Spinal cord (tissue), 10 donors: ENCODE data around the gene SWSAP1. TPM values are rescaled to one million over a fixed set of nuclear protein-coding genes. Genes with fewer than 3 reads are reported as not detected.
A peak's percentile ranks its signal among the peaks of the same experiment; 100 is the strongest.
"Not testable (repeated sequence)": the region's sequence is repeated elsewhere in the genome, so short reads cannot be mapped to it uniquely, and the experiment has no call there.

ENCODE experiments used
- DNase-seq, 6 donors: peaks; one replicate each; pipeline versions ENCODE4 v3.0.0 to v3.0.0-alpha.2; 2013 to 2015; ENCODE audit warnings: low spot score in 6 of 6, low read depth in 4 of 6
- H3K27ac ChIP-seq: one replicate; pipeline ENCODE4 v1.5.1; 2013; ENCODE audit warnings: low read depth, low read length, control low read depth
- H3K27me3 ChIP-seq: one replicate; pipeline ENCODE4 v1.6.1; 2013; ENCODE audit warnings: low read length; ENCODE audit not compliant: control insufficient read depth, insufficient read depth
- H3K36me3 ChIP-seq: one replicate; pipeline ENCODE4 v1.6.1; 2013; ENCODE audit warnings: low read length; ENCODE audit not compliant: control insufficient read depth, insufficient read depth
- H3K4me1 ChIP-seq: one replicate; pipeline ENCODE4 v1.6.1; 2013; ENCODE audit warnings: low read length; ENCODE audit not compliant: control insufficient read depth, insufficient read depth
- H3K4me3 ChIP-seq: one replicate; pipeline ENCODE4 v1.5.1; 2013; ENCODE audit warnings: low read depth, low read length, control low read depth
- H3K9me3 ChIP-seq: one replicate; pipeline ENCODE4 v1.6.1; 2013; ENCODE audit warnings: low read length; ENCODE audit not compliant: control insufficient read depth, insufficient read depth
- WGBS: methylation state at CpG from one replicate; pipeline ENCODE4 v1.1.5; 2013; ENCODE audit warnings: missing lambda C conversion rate; ENCODE audit not compliant: insufficient coverage; 5-methylcytosine and 5-hydroxymethylcytosine counted together
- polyA plus RNA-seq, 2 donors: library from polyadenylated mRNA; unstranded; fragments of 120-200 nt; gene quantifications; one replicate each; pipeline ENCODE4 v1.2.1, GENCODE V29; 2013; ENCODE audit not compliant: insufficient read length in 2 of 2
- total RNA-seq, 2 donors: library from RNA; depleted of rRNA in 1 of 2; stranded (reverse); fragments of 120-200 nt in 1 of 2; fragments of >200 nt in 1 of 2; gene quantifications; one replicate each; pipeline versions ENCODE4 v1.2.3 to v1.2.4, GENCODE V29; 2013 to 2014
- donor health status: healthy.

Gene SWSAP1
- total and polyA plus RNA-seq, 4 donors, result 0.50 to 2.6 (median 2.4) TPM

- H3K27ac ChIP-seq, result no peak overlapping the region
- peaks cover 10% of the 10 kb centered on the region for H3K27me3 ChIP-seq
- H3K4me3 ChIP-seq, result no peak overlapping the region
- no peak for DNase-seq
- peaks cover 21% of the 10 kb centered on the region for H3K36me3 ChIP-seq
- peaks cover 54% of the 10 kb centered on the region for H3K4me1 ChIP-seq
- no peaks in the 10 kb centered on the region for H3K9me3 ChIP-seq
Measured at GRCh38 chr19:11377237-11377636, 2.8 kb downstream of the SWSAP1 start.

- Histone ChIP-seq H3K36me3 (peaks cover 21% of the 10 kb centered on the region), H3K27ac (no peak overlapping the region), H3K27me3 (peaks cover 14% of the 10 kb centered on the region), H3K4me1 (peaks cover 57% of the 10 kb centered on the region), H3K9me3 (no peaks in the 10 kb centered on the region), H3K4me3 (no peak overlapping the region)
- DNase-seq, result no peak
- WGBS, result 100% methylated on average over 3 of the region's 3 CpGs
Measured at GRCh38 chr19:11377756-11378155, 3.3 kb downstream of the SWSAP1 start.

- H3K27me3 ChIP-seq, result peaks cover 22% of the 10 kb centered on the region
- 36% methylated on average over 5 of the region's 8 CpGs for WGBS
- H3K27ac ChIP-seq, result no peak overlapping the region
- H3K4me3 ChIP-seq, result no peak overlapping the region
- H3K9me3 ChIP-seq, result no peaks in the 10 kb centered on the region
- peak in 1 of 6 donors; percentile 47 for DNase-seq
- peaks cover 21% of the 10 kb centered on the region for H3K36me3 ChIP-seq
- peaks cover 57% of the 10 kb centered on the region for H3K4me1 ChIP-seq
Measured at GRCh38 chr19:11378319-11379189, 4.1 kb downstream of the SWSAP1 start.

GRCh38 chr19:11379269-11379845, 4.9 kb downstream of the SWSAP1 start:
- H3K27ac ChIP-seq, DNase-seq, H3K9me3 ChIP-seq, H3K4me3 ChIP-seq: not testable (repeated sequence)
- H3K27me3 ChIP-seq, result peaks cover 30% of the 10 kb centered on the region
- 72% methylated on average over 2 of the region's 14 CpGs for WGBS
- H3K4me1 ChIP-seq, result peaks cover 57% of the 10 kb centered on the region
- H3K36me3 ChIP-seq, result peaks cover 21% of the 10 kb centered on the region

- Histone ChIP-seq H3K4me1 (peaks cover 56% of the 10 kb centered on the region), H3K4me3 (peak overlapping the region; percentile 82), H3K27me3 (peaks cover 32% of the 10 kb centered on the region), H3K36me3 (peaks cover 21% of the 10 kb centered on the region), H3K27ac (no peak overlapping the region), H3K9me3 (no peaks in the 10 kb centered on the region)
- 87% methylated on average over 6 of the region's 7 CpGs for WGBS
- DNase-seq, result no peak
Measured at GRCh38 chr19:11379857-11380350, 5.4 kb downstream of the SWSAP1 start.

GRCh38 chr19:11380653-11381537, 6.4 kb downstream of the SWSAP1 start:
- H3K4me1 ChIP-seq, result peaks cover 46% of the 10 kb centered on the region
- H3K27ac ChIP-seq, result peak overlapping the region; percentile 86
- no peaks in the 10 kb centered on the region for H3K9me3 ChIP-seq
- under 1% methylated on average over 54 of the region's 54 CpGs for WGBS
- peak overlapping the region; percentile 82 for H3K4me3 ChIP-seq
- H3K27me3 ChIP-seq, result peaks cover 32% of the 10 kb centered on the region
- peak; percentile 92 to 99 (median 96) for DNase-seq
- H3K36me3 ChIP-seq, result peaks cover 15% of the 10 kb centered on the region

GRCh38 chr19:11382898-11383705, 8.6 kb downstream of the SWSAP1 start:
- Histone ChIP-seq H3K4me3 (peak overlapping the region; percentile 13), H3K36me3 (peaks cover 5% of the 10 kb centered on the region), H3K9me3 (no peaks in the 10 kb centered on the region), H3K4me1 (peaks cover 42% of the 10 kb centered on the region), H3K27ac (no peak overlapping the region), H3K27me3 (peaks cover 32% of the 10 kb centered on the region)
- no peak for DNase-seq
- WGBS, result under 1% methylated on average over 55 of the region's 65 CpGs

- Histone ChIP-seq H3K27me3 (peaks cover 32% of the 10 kb centered on the region), H3K4me1 (peaks cover 37% of the 10 kb centered on the region), H3K9me3 (no peaks in the 10 kb centered on the region), H3K27ac (no peak overlapping the region), H3K36me3 (no peaks in the 10 kb centered on the region), H3K4me3 (peak overlapping the region; percentile 26)
- 0% methylated on average over 7 of the region's 9 CpGs for WGBS
- DNase-seq, result no peak
Measured at GRCh38 chr19:11383706-11384048, 9.2 kb downstream of the SWSAP1 start.

- DNase-seq, result no peak
- peaks cover 32% of the 10 kb centered on the region for H3K27me3 ChIP-seq
- no peak overlapping the region for H3K27ac ChIP-seq
- WGBS, result 100% methylated on average over 2 of the region's 5 CpGs
- H3K36me3 ChIP-seq, result no peaks in the 10 kb centered on the region
- no peaks in the 10 kb centered on the region for H3K9me3 ChIP-seq
- H3K4me3 ChIP-seq, result no peak overlapping the region
- peaks cover 37% of the 10 kb centered on the region for H3K4me1 ChIP-seq
Measured at GRCh38 chr19:11384778-11385129, 10.3 kb downstream of the SWSAP1 start.
